H1 (cell line): ENCODE results near the gene CPE. TPM values are rescaled to one million over a fixed set of nuclear protein-coding genes. Genes with fewer than 3 reads are reported as not detected.

ENCODE experiments used
- EP300 ChIP-seq, 2 experiments: IDR thresholded peaks; 1 replicate in 1 of 2; 2 replicates in 1 of 2; pipeline ENCODE4 v1.6.1; 2011 to 2012; ENCODE audit warnings: low read depth in 2 of 2, low read length in 2 of 2, mild to moderate bottlenecking in 2 of 2, borderline replicate concordance in 1 of 2, inconsistent platforms in 1 of 2, moderate library complexity in 1 of 2
- SAP30 ChIP-seq: fragments of 300-600 bp; sonication (generic); IDR thresholded peaks from 2 replicates; pipeline ENCODE4 v1.7.1; 2012; ENCODE audit warnings: low read length, moderate library complexity, mild to moderate bottlenecking, inconsistent platforms; ENCODE audit not compliant: insufficient read depth, insufficient replicate concordance
- polyA plus RNA-seq, 7 experiments: library from polyadenylated mRNA; depleted of rRNA in 3 of 7; stranded (reverse) in 5 of 7; unstranded in 2 of 7; fragments of >200 nt in 5 of 7; fragments of 200-250 nt in 2 of 7; gene quantifications; 1 replicate in 5 of 7; 2 replicates in 1 of 7; 4 replicates in 1 of 7; pipeline versions ENCODE4 v1.2.1 to v1.2.3, GENCODE V29; 2011 to 2013; ENCODE audit warnings: missing spikeins in 2 of 7, mixed read lengths in 2 of 7
- total RNA-seq: library from RNA; stranded (reverse); fragmentation: NEBNext Ultra II Directional; extraction: Animal tissue kit (Norgen Biotek cat#: 25700); gene quantifications from 2 replicates; pipeline ENCODE4 v1.2.1, GENCODE V29; 2021
- TF ChIP-seq, protein P1 (sequence below): IDR thresholded peaks from 2 replicates; pipeline ENCODE4 v1.6.1; 2012; ENCODE audit warnings: inconsistent platforms

The CPE gene
- total and polyA plus RNA-seq, 2 of the 8 experiments (the other 6 are each of a cell fraction or from before 2014, with no cell fraction given): 9.4 to 10.2 TPM

DNA sequence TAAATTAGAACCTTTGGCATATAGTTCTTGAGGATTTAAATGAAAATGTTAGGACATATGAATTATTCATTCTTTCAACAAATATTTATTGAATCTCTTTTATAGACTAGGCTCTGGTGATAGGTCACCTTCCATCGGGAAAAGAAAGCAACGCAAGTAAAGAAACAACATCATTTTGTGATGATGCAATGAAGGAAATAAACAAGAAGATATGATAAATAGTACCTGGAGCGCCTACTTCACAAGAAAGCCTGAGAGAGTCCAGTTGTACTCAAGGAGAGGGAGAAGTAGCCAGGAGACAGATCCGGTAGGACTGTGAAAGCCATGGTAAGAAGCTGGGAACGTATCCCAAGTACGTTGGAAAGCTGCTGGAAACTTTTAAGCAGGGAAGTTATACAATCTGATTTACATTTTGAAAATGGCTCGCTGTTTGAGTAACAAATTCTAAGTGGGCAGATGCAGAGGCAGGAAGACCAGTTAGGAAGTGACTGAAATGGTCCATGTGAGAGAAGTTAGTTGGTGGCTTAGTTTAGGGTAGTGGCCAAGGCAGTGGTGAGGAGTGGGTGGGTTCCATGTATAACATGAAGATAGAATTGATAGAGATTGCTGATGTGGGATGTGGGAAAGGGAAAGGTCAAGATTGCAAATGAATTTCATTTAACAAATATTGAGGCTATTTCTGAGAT lies 17.7 kb upstream of the CPE start (continued):
- no peak for TF ChIP-seq SAP30
- no peak for TF ChIP-seq EP300 (IDR thresholded peaks at IDR 0.05; ENCODE audit: borderline replicate concordance in 1 of 2, low read depth in 2 of 2, low read length in 2 of 2)
- TF ChIP-seq, protein P1, sequence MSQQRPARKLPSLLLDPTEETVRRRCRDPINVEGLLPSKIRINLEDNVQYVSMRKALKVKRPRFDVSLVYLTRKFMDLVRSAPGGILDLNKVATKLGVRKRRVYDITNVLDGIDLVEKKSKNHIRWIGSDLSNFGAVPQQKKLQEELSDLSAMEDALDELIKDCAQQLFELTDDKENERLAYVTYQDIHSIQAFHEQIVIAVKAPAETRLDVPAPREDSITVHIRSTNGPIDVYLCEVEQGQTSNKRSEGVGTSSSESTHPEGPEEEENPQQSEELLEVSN: no peak
